ENCODE data around the gene APOBEC3B. TPM values are rescaled to one million over a fixed set of nuclear protein-coding genes. Genes with fewer than 3 reads are reported as not detected.

Gene APOBEC3B
- total and polyA plus RNA-seq, 9 of the 15 experiments (the other 6 are each of a cell fraction or from before 2014, with no cell fraction given): 5.9 to 166 (median 43.2) TPM

GRCh38 chr22:38981992-38982927 lies at the start of gene APOBEC3B (continued):
- TF ChIP-seq TOE1 (IDR thresholded peaks at IDR 0.05; ENCODE audit: borderline replicate concordance): no peak
- TF ChIP-seq TOE1 (CRISPR knock-in tag; IDR thresholded peaks at IDR 0.05; ENCODE audit: borderline replicate concordance, low read depth): no peak
- no peak for TF ChIP-seq MEF2A (IDR thresholded peaks at IDR 0.05; ENCODE audit: control insufficient read depth, low read depth, low read length)
- no peak for TF ChIP-seq MED1 (CRISPR knock-in tag; IDR thresholded peaks at IDR 0.05; ENCODE audit: borderline replicate concordance)
- TF ChIP-seq PURB (CRISPR knock-in tag; IDR thresholded peaks at IDR 0.05; ENCODE audit: low read depth): no peak
- no peak for TF ChIP-seq ZNF75A (CRISPR knock-in tag; IDR thresholded peaks at IDR 0.05)
- no peak for TF ChIP-seq SMC3 (conservative IDR thresholded peaks at IDR 0.05; ENCODE audit: insufficient read depth, low read depth, low read length)
- no peak for TF ChIP-seq ZNF639 (CRISPR knock-in tag; conservative IDR thresholded peaks at IDR 0.05 in 1 of 2, IDR thresholded peaks at IDR 0.05 in 1 of 2)
- TF ChIP-seq GABPB2 (CRISPR knock-in tag; conservative IDR thresholded peaks at IDR 0.05): no peak
- no peak for TF ChIP-seq E2F8 (IDR thresholded peaks at IDR 0.05; ENCODE audit: low read depth, partially characterized antibody)
- TF ChIP-seq NFXL1 (CRISPR knock-in tag; IDR thresholded peaks at IDR 0.05): no peak
- TF ChIP-seq ZC3H8 (IDR thresholded peaks at IDR 0.05): no peak
- no peak for TF ChIP-seq TEAD2 (tag; IDR thresholded peaks at IDR 0.05)
- TF ChIP-seq MTA1 (IDR thresholded peaks at IDR 0.05; ENCODE audit: borderline replicate concordance): no peak
- TF ChIP-seq MAFK (IDR thresholded peaks at IDR 0.05; ENCODE audit: low read length): no peak
- TF ChIP-seq RAD21 (CRISPR knock-in tag; conservative IDR thresholded peaks at IDR 0.05 in 1 of 2, IDR thresholded peaks at IDR 0.05 in 1 of 2): no peak
- no peak for TF ChIP-seq SMARCA5 (IDR thresholded peaks at IDR 0.05)
- TF ChIP-seq CBFA2T3 (IDR thresholded peaks at IDR 0.05): no peak
- no peak for TF ChIP-seq ETV6 (IDR thresholded peaks at IDR 0.05; ENCODE audit: borderline replicate concordance in 1 of 2, low read depth in 2 of 2, low read length in 1 of 2)
- no peak for TF ChIP-seq ETV6 (CRISPR knock-in tag; IDR thresholded peaks at IDR 0.05; ENCODE audit: borderline replicate concordance)
- TF ChIP-seq, protein P1, sequence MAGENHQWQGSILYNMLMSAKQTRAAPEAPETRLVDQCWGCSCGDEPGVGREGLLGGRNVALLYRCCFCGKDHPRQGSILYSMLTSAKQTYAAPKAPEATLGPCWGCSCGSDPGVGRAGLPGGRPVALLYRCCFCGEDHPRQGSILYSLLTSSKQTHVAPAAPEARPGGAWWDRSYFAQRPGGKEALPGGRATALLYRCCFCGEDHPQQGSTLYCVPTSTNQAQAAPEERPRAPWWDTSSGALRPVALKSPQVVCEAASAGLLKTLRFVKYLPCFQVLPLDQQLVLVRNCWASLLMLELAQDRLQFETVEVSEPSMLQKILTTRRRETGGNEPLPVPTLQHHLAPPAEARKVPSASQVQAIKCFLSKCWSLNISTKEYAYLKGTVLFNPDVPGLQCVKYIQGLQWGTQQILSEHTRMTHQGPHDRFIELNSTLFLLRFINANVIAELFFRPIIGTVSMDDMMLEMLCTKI (IDR thresholded peaks at IDR 0.05; ENCODE audit: partially characterized antibody): no peak
- TF ChIP-seq SRSF7 (optimal IDR thresholded peaks at IDR 0.05; ENCODE audit: low read depth, low read length): no peak
- TF ChIP-seq SNRNP70 (optimal IDR thresholded peaks at IDR 0.05; ENCODE audit: low read depth, low read length): no peak
- no peak for TF ChIP-seq XRCC3 (IDR thresholded peaks at IDR 0.05)

Data from K562 (cell line).